BE2C (cell line): ENCODE results near the gene BACH2.
"Not testable (repeated sequence)": the region's sequence is repeated elsewhere in the genome, so short reads cannot be mapped to it uniquely, and the experiment has no call there.

Experiments used
- DNase-seq: peaks from one replicate; pipeline ENCODE4 v3.0.0-alpha.2; 2020
- H3K27me3 ChIP-seq: fragments of 250-450 bp; sonication (Bioruptor Pico); 2 replicates; pipeline ENCODE4 v1.5.1; 2020; ENCODE audit warnings: mild to moderate bottlenecking
- H3K36me3 ChIP-seq: fragments of 250-450 bp; sonication (Bioruptor Pico); 2 replicates; pipeline ENCODE4 v1.5.1; 2020; ENCODE audit warnings: mild to moderate bottlenecking
- H3K4me1 ChIP-seq: fragments of 250-450 bp; sonication (Bioruptor Pico); 2 replicates; pipeline ENCODE4 v1.5.1; 2020
- H3K4me3 ChIP-seq: 2 replicates; pipeline ENCODE4 v1.5.1; 2011; ENCODE audit warnings: low read depth, low read length
- H3K9me3 ChIP-seq: fragments of 250-450 bp; sonication (Bioruptor Pico); 2 replicates; pipeline ENCODE4 v1.5.1; 2020
- CTCF ChIP-seq: IDR thresholded peaks from 2 replicates; pipeline ENCODE4 v1.5.1; 2012; ENCODE audit warnings: mild to moderate bottlenecking, low read depth, low read length

BACH2 gene

GRCh38 chr6:90170601-90171000 lies 126.0 kb downstream of the BACH2 start:
- H3K4me3 ChIP-seq, result no peak overlapping the region
- H3K27me3 ChIP-seq, result peaks cover 6% of the 10 kb centered on the region; the same call in 1 of the 2 replicates
- H3K4me1 ChIP-seq, result no peaks in the 10 kb centered on the region
- no peak for TF ChIP-seq CTCF
- no peak for DNase-seq
- no peaks in the 10 kb centered on the region for H3K36me3 ChIP-seq
- no peaks in the 10 kb centered on the region for H3K9me3 ChIP-seq

- DNase-seq, result no peak
- no peaks in the 10 kb centered on the region for H3K9me3 ChIP-seq
- no peaks in the 10 kb centered on the region for H3K4me1 ChIP-seq
- TF ChIP-seq CTCF, result no peak
- no peak overlapping the region for H3K4me3 ChIP-seq
- H3K36me3 ChIP-seq, result no peaks in the 10 kb centered on the region
- peaks cover 6% of the 10 kb centered on the region; the same call in 1 of the 2 replicates for H3K27me3 ChIP-seq
Observed at GRCh38 chr6:90169374-90169773, 127.3 kb downstream of the BACH2 start.

DNA sequence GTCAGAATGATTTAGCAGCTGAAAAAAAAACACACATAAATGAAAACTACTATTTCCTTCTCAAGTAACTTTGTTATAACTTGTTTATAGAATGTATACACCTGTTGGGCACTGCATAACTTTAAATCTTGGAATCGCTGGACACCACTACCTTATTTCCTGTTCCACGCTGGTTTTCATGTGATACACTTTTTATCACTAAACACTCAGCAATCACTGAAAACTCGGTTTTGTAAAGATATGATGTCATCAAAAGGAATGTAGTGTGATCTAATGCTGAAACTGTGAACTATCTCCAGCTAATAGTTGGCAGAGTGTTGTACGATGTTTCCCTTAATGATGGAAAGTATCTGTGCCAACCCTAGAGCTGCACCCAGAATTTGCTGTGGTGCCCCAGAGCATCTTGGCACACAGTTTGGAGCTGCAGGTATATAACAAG lies 127.9 kb downstream of the BACH2 start:
- TF ChIP-seq CTCF, result no peak
- no peak for DNase-seq
- H3K4me3 ChIP-seq, result no peak overlapping the region

GRCh38 chr6:90167514-90168379 lies 128.9 kb downstream of the BACH2 start:
- H3K36me3 ChIP-seq, result no peaks in the 10 kb centered on the region
- TF ChIP-seq CTCF, result no peak
- no peak overlapping the region for H3K4me3 ChIP-seq
- H3K4me1 ChIP-seq, result no peaks in the 10 kb centered on the region
- H3K27me3 ChIP-seq, result peaks cover 6% of the 10 kb centered on the region; the same call in 1 of the 2 replicates
- DNase-seq, result no peak
- H3K9me3 ChIP-seq, result no peaks in the 10 kb centered on the region

More for the DNA sequence above, 127.9 kb downstream of the BACH2 start:
- Histone ChIP-seq H3K4me1 (no peaks in the 10 kb centered on the region), H3K27me3 (peaks cover 6% of the 10 kb centered on the region; the same call in 1 of the 2 replicates), H3K36me3 (no peaks in the 10 kb centered on the region), H3K9me3 (no peaks in the 10 kb centered on the region)

DNA sequence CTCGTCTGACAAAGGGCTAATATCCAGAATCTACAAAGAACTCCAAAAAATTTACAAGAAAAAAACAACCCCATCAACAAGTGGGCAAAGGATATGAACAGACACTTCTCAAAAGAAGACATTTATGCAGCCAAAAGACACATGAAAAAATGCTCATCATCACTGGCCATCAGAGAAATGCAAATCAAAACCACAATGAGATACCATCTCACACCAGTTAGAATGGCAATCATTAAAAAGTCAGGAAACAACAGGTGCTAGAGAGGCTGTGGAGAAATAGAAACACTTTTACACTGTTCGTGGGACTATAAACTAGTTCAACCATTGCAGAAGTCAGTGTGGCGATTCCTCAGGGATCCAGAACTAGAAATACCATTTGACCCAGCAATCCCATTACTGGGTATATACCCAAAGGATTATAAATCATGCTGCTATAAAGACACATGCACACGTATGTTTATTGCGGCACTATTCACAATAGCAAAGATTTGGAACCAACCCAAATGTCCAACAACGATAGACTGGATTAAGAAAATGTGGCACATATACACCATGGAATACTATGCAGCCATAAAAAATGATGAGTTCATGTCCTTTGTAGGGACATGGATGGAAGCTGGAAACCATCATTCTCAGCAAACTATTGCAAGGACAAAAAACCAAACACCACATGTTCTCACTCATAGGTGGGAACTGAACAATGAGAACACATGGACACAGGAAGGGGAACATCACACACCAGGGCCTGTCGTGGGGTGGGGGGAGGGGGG lies 130.3 kb downstream of the BACH2 start:
- not testable (repeated sequence) for H3K36me3 ChIP-seq, H3K27me3 ChIP-seq, H3K9me3 ChIP-seq, H3K4me3 ChIP-seq, DNase-seq, H3K4me1 ChIP-seq

DNA sequence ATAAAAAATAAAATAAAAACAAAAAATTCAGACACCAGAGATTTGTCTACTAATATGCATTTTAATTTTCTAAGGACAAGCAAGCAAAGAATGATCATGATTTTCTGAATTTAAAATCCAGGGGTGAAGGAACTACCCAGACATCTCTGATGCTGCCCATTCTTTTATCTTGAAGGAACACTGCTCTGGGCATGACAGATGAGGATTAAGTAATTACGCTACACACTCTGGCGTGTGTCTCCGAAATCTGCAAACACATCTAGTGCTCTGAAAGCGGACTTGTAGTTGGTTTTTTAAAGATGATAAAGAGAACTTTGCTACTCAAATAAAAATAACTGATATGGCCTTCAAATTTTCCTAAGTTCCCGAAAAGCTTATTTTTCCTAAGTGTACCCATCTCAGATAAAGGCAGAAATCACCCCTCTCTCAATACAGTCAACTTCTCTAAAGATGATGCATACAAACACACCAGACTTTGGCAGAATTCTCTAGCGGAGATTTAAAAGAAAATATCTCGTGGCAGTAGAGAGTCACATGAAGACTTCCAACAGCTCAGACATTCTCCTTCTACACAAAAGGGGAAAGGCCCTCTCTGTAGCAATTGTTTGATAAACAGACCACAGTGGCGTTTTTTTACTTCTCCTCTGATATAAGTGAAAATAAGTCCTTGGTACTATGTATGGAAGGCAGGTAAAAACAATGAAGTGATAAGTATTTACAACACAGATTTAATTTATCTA lies 133.8 kb downstream of the BACH2 start:
- Histone ChIP-seq H3K9me3 (no peaks in the 10 kb centered on the region), H3K4me1 (peaks cover 17% of the 10 kb centered on the region), H3K36me3 (no peaks in the 10 kb centered on the region), H3K4me3 (no peak overlapping the region), H3K27me3 (no peaks in the 10 kb centered on the region)
- TF ChIP-seq CTCF, result no peak
- DNase-seq, result no peak
